ENCODE results near the gene KIRREL3. TPM values are rescaled to one million over a fixed set of nuclear protein-coding genes. Genes with fewer than 3 reads are reported as not detected.

Gene KIRREL3
- total and polyA plus RNA-seq, 12 donors, result 0.13 to 0.58 (median 0.30) TPM

- DNase-seq (no peak), ATAC-seq (no peak)
- H3K4me1 ChIP-seq, result no peaks in the 10 kb centered on the region
- H3K36me3 ChIP-seq, result no peaks in the 10 kb centered on the region
- H3K4me3 ChIP-seq, result no peak overlapping the region
- H3K27me3 ChIP-seq, result peaks cover 0 to 22% (median 0%) of the 10 kb centered on the region in 7 donors
- WGBS, 2 donors, result 70% methylated on average over 1 of the region's 1 CpG
- no peaks in the 10 kb centered on the region for H3K9me3 ChIP-seq
- intact Hi-C loops (cut with DNase I), result no loop called here
- H3K27ac ChIP-seq, result no peak overlapping the region
- TF ChIP-seq, protein P1, sequence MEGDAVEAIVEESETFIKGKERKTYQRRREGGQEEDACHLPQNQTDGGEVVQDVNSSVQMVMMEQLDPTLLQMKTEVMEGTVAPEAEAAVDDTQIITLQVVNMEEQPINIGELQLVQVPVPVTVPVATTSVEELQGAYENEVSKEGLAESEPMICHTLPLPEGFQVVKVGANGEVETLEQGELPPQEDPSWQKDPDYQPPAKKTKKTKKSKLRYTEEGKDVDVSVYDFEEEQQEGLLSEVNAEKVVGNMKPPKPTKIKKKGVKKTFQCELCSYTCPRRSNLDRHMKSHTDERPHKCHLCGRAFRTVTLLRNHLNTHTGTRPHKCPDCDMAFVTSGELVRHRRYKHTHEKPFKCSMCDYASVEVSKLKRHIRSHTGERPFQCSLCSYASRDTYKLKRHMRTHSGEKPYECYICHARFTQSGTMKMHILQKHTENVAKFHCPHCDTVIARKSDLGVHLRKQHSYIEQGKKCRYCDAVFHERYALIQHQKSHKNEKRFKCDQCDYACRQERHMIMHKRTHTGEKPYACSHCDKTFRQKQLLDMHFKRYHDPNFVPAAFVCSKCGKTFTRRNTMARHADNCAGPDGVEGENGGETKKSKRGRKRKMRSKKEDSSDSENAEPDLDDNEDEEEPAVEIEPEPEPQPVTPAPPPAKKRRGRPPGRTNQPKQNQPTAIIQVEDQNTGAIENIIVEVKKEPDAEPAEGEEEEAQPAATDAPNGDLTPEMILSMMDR (IDR thresholded peaks at IDR 0.05), result no peak
These were observed 41.9 kb upstream of the KIRREL3 start for GRCh38 chr11:127042445-127042844.

GRCh38 chr11:127039591-127039990 is 39.0 kb upstream of the KIRREL3 start:
- DNase-seq (no peak), ATAC-seq (no peak)
- H3K36me3 ChIP-seq, result no peaks in the 10 kb centered on the region
- peaks cover 0 to 22% (median 0%) of the 10 kb centered on the region in 7 donors for H3K27me3 ChIP-seq
- H3K4me3 ChIP-seq, result no peak overlapping the region
- WGBS, 2 donors, result 39 to 52% methylated on average over 2 of the region's 2 CpGs
- TF ChIP-seq, protein P1 (IDR thresholded peaks at IDR 0.05), result no peak
- intact Hi-C loops (cut with DNase I), result no loop called here
- H3K9me3 ChIP-seq, result no peaks in the 10 kb centered on the region
- H3K27ac ChIP-seq, result no peak overlapping the region
- H3K4me1 ChIP-seq, result no peaks in the 10 kb centered on the region

DNA sequence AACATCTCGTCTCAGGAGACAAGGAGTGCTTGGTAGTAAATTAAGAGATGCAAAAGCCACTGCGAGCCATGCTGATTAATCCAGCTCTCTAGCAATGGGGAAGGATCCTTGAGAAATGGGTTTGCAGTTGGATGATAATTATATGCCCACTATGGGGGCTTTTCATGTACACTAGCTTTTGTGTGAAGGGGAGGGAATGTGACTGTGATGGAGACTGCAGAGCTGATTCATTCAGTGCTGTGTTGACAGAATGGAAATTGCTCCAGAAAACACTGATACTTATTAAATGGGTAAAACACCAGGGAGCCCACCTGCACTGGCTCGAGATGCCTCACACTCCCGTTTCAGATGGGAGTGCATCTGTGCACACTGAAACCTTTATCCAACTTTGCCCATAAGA is 37.0 kb upstream of the KIRREL3 start:
- Histone ChIP-seq H3K27ac (no peak overlapping the region), H3K4me3 (no peak overlapping the region), H3K27me3 (peaks cover 0 to 22% (median 0%) of the 10 kb centered on the region in 7 donors), H3K36me3 (no peaks in the 10 kb centered on the region), H3K4me1 (no peaks in the 10 kb centered on the region), H3K9me3 (peaks cover 0 to 4% (median 0%) of the 10 kb centered on the region in 11 donors)
- TF ChIP-seq, protein P1 (IDR thresholded peaks at IDR 0.05), result no peak
- DNase-seq (no peak), ATAC-seq (no peak)
- 64 to 65% methylated on average over 4 of the region's 4 CpGs for WGBS, 2 donors
- intact Hi-C loops (cut with DNase I), result no loop called here

GRCh38 chr11:127037001-127037400 is 36.4 kb upstream of the KIRREL3 start:
- Histone ChIP-seq H3K4me3 (no peak overlapping the region), H3K27ac (no peak overlapping the region), H3K9me3 (peaks cover 0 to 4% (median 0%) of the 10 kb centered on the region in 11 donors), H3K4me1 (no peaks in the 10 kb centered on the region), H3K27me3 (peaks cover 0 to 22% (median 0%) of the 10 kb centered on the region in 7 donors), H3K36me3 (no peaks in the 10 kb centered on the region)
- no peak for DNase-seq
- TF ChIP-seq, protein P1 (IDR thresholded peaks at IDR 0.05), result no peak
- no peak for ATAC-seq
- 80 to 88% methylated on average over 1 of the region's 1 CpG for WGBS, 2 donors
- intact Hi-C loops (cut with DNase I), result no loop called here
